ENCODE measurements around the gene GPATCH8.

DNA sequence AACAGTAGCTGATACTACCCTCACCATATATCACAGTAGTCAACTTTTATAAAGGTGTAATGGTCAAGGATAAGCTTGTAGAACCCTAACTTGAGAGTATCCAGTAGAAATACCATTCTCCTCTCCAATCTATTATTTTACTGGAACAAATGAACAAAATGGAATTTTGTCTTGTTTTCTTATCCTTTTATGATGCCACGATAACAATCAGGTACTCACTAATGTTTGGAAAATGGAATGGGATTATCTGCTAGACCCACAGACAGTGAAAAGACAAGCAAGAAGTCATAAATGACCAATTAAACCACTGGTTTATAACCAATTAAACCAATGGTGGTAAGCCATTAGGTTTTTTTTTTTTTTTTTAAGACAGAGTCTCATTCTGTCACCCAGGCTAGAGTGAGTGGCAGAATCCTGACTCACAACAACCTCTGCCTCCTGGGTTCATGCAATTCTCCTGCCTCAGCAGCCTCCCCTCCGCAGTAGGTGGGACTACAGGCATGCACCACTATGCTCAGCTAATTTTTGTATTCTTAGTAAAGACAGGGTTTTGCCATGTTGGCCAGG is 10.4 kb downstream of the GPATCH8 start:
- TF ChIP-seq, protein P1, sequence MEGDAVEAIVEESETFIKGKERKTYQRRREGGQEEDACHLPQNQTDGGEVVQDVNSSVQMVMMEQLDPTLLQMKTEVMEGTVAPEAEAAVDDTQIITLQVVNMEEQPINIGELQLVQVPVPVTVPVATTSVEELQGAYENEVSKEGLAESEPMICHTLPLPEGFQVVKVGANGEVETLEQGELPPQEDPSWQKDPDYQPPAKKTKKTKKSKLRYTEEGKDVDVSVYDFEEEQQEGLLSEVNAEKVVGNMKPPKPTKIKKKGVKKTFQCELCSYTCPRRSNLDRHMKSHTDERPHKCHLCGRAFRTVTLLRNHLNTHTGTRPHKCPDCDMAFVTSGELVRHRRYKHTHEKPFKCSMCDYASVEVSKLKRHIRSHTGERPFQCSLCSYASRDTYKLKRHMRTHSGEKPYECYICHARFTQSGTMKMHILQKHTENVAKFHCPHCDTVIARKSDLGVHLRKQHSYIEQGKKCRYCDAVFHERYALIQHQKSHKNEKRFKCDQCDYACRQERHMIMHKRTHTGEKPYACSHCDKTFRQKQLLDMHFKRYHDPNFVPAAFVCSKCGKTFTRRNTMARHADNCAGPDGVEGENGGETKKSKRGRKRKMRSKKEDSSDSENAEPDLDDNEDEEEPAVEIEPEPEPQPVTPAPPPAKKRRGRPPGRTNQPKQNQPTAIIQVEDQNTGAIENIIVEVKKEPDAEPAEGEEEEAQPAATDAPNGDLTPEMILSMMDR (IDR thresholded peaks at IDR 0.05) = no peak
- TF ChIP-seq POLR2A (IDR thresholded peaks at IDR 0.05) = no peak
